RPMI7951 (cell line): Measurements from ENCODE around the gene ARRDC1. TPM values are rescaled to one million over a fixed set of nuclear protein-coding genes. Genes with fewer than 3 reads are reported as not detected.
A peak's percentile ranks its signal among the peaks of the same experiment; 100 is the strongest.
"Not testable (repeated sequence)": the region's sequence is repeated elsewhere in the genome, so short reads cannot be mapped to it uniquely, and the experiment has no call there.

Experiments
- DNase-seq: peaks from one replicate; pipeline ENCODE4 v3.0.0-alpha.2; 2012; ENCODE audit warnings: low read depth
- total RNA-seq: library from RNA; depleted of rRNA; stranded (reverse); fragments of >200 nt; shearing (Covaris generic); gene quantifications from 2 replicates; pipeline ENCODE4 v1.2.3, GENCODE V29; 2014

Gene ARRDC1
- total RNA-seq, 1 experiment from 2014 or later = 13.1 TPM

DNA sequence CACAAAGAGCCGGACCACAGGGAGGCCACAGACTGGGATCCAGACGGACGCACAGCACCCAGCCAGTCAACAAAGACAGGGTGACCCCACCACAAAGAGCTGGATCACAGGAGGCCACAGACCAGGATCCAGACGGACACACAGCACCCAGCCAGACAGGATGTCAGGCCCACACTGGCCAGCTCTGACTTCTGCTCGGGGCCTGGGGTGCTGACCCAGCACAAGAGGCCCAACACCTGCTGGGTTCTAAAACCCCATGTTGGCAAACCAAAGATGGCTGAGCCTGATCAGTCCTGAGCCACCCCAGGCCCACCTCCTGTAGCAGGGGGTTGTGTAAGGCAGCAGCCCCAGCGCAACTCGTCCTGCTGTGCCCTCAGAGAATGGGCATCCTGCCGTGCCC is 21.5 kb upstream of the ARRDC1 start:
- no peak for DNase-seq

DNA sequence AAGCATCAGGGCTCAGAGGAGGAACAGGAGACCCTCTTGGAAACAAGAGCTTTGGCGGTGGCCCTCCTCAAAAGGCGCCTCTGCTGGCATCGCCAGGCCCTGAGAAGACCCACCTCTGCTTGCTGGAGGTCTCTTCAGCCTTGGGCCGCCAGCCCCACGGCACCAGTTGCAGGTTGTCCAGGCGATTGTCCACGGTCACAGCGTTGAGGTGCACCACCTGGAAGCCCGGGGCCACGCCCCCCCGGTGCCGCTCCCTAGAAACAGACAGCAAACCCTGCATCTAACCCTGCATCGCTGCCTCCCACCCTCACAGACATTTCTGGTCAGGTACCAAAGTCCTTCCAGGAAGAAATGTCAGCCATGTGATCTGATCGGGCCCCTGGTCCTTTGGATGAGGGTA is 18.6 kb upstream of the ARRDC1 start:
- DNase-seq = no peak

DNA sequence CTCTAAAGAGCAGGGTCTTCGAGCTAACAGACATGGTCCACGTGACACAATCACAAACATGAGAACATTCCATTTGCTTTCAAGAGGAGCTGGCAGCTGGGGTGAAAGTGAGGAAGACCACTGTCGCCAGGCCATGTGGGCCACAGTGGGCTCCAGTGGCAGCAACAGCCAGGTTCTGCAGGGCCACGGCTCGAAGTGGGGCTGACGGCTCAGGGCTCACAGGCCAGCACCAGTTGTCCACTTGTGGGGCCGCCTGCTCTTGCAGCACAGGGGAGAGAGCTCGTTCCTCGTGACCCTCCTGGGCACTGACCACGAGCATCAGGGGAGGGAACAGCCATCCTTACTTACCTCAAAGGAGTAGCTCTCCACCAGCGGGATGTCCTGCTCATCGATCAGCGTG is 17.2 kb upstream of the ARRDC1 start:
- no peak for DNase-seq

DNA sequence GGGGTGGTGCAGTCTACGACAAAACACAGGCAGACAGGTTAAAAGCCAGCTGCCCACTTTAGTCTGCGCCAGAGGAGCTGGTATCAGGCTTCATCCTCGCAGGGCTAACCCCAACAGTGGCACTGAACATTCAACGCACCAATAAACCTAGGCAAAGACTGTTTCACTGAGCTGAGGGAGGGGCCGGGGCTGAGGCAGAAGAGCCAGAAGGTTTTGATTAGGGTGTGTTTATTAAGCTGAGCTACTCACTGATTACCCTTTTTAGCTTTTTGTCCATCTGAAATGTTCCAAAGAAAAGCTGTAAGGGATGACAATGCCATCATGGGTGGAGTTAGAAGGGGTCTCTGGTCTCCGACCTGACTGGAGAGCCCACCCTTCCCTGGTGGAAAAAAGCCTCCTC is 16.6 kb upstream of the ARRDC1 start:
- DNase-seq = no peak

DNA sequence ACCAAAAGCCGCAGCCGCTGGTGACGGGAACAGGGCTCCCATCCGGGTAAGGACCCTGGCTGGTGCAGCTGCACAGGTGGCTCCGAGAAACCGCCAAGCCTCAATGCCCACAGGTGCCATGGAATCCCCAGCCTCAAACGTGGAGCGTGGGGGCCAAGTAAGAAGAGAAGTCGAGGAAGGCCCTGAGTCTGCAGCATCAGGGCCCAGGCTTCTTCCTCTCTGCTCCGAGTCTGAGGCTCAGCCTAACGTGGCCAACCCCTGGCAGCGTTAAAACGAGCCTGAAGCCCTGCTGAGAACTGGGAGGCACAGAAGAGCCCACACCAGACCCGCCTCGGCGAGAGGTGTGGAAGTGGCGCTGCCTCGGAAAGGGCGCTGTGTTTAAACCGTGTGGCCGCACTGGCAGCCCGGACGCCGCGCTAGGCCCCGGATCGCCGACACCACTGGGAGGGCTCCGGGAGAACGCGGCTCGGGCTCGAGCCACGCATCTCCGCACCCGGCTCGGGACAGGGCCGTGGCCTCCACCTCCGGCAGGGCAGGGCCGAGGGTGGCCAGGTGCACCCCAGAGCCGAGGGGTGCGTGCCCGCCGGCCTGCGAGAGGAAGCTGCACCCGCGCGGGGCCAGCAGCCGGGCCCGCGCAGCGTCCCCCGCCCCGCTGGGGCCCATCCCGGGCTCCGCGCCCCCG is 15.9 kb upstream of the ARRDC1 start:
- no peak for DNase-seq

DNA sequence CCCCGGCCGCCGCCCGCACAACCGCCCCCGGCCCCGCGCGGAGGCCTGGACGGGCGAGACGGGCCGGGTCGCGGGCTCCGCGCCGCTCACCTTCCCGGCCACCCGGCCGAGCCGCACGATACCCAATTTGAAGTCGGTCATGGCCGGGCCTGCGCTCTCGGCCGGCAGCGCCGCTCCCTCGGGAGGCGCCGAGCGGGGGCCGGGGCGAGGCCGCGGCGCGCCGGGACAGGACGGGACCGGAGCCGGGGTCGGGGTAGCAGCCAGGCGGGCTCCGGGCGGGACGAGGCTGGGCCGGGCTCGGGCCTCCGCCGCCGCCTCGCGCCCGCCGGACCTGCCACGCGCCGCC is 15.4 kb upstream of the ARRDC1 start:
- DNase-seq = no peak

DNA sequence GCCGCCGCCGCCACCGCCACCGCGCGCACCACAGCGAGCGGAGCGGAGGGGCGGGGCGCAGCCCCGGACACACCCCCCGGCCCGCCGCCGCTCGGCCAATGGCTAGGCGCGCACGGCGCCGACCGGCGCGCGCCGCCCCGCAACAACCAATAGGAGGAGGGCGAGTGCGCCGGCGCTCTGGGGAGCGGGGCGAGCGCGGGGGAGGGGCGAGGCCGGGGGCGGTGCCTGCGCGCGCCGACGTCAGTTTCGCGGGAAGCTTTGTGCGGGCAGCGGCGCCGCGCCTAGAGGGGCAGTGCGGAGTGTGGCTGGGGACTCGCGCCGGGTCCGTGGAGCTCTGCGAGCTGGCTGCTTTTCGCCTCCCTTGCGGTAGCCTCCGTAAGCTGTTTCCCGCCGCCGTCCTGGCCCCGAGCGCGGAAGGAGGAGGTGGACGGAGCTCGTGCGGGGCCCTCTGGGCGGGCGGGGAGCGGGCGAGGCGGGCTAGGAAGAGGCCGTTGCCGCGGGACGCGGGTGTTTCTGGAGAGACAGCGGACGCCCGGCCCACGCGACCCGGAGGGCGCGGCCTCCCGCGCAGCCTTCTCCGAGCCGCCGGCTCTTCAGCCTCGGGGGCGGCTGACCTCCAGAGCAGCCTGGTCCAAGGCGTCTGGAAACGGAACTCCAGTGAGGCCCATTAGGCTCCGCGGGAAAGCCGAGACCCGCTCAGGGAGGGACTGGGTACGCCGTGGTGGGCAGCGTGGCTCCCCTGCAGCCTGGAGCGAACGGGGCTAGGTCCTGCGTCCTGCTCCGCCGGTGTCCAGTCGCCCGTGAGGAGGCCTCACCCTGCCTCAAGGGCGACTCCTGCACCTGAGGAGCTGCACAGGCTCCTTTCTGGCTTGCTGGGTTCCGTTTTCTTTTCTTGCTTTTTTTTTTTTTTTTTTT is 14.8 kb upstream of the ARRDC1 start, which contains the start of gene ZMYND19:
TSS of gene ZMYND19 (minus strand) at position 44 of the 915 bp plus-strand sequence. CDS start 249 bp downstream, outside the sequence.
- peak; percentile 80 for DNase-seq

DNA sequence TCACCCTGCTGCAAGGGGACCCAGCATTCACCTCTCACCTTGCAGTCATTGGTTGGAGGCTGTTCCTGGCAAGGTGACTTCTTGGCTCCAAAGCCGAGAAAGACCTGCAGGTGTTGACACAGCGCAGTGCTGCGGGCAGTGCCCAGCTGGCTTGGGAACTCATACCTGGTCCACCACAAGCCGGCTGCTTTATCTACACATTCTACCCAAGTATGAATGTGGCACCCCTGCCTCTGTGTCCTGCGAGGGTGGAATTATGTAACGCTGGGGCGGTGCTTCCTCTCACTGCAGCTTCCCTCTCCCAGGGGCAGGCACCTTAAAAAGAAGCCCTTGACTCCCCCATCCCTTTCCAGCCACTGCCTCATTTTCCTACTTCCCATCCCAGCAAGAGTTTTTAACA is 12.7 kb upstream of the ARRDC1 start:
- DNase-seq = no peak

DNA sequence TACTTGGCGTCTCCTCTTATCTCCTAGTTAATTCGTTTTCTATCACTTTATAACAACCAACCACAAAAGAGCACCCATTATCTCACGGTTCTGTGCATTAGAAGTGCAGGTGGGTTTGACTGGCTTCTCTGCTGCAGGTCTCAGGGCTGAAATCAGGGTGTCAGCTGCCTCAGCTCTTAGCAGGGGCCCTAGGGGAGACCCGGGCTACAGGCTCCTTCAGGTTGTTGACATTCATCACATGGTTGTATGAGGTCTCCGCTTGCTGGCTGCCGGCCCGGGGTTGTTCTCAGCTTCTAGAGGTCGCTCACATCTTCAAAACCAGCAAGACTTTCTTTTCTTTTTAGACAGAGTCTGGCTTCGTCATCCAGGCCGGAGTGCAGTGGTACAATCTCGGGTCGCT is 12.3 kb upstream of the ARRDC1 start:
- no peak for DNase-seq

DNA sequence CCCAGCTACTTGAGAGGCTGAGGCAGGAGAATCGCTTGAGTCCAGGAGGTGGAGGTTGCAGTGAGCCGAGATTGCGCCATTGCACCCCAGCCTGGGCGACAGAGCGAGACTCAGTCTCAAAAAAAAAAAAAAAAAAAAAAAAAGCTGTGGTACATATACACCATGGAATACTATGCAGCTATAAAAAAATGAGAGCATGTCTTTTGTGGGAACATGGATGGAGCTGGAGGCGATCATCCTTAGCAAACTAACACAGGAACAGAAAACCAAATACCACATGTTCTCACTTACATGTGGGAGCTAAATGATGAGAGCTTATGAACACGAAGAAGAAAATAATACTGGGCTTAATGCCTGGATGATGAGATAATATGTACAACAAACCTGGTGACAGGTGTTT is 8.9 kb upstream of the ARRDC1 start:
- not testable (repeated sequence) for DNase-seq

DNA sequence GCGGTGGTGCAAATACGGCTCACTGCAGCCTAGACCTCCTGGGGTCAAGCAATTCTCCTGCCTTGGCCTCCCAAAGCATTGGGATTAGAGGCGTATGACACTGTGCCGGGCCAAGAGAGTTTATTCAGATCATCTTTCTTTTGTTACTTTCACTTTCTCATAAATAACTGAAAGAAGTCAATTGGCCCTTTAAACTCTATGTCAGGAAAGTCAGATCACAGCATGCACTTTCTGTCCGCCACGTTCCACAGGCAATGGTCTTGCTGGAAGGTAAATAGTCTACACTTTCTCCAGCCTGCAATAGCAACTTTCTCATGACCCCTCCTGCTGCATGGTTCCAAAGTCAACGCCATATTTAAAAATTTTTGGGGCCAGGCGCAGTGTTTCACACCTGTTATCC is 6.5 kb upstream of the ARRDC1 start:
- DNase-seq = no peak

DNA sequence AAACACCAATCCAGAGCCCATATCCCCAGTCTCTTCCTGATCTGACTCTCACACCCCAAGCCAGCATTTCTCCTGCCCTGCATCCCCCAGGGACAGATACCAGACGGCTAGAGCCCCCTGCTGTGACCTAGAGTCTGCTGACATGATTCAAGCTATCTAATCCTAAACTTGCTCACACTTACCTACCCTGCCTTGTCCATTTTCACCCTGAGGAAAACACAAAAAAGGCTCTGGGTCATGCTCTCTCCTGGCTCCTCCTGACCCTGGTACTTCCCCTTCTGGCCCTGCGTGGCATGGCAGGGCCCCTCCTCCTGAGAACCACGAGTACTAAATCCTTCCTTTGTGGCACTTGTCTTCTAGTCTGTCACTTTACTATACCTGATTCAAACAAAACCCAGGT is 2.8 kb upstream of the ARRDC1 start:
- DNase-seq = no peak

DNA sequence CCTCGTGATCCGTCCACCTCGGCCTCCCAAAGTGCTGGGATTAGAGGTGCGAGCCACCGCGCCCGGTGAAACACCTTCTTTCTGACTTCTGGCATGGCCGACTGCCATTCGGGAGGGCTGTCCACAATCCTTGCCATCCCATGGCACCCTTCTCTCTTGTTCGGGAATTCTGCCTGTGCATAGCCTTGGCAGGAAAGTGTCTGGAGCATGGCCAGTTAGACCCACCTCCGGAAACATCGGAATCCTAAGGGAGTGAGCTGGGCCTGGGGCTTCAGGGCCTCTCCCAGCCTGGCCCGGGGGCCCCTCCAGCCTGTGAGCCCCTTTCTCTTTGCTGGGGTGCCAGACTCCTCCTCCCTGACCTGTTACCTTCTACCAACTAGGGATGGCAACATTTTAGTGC is 1.6 kb upstream of the ARRDC1 start:
- no peak for DNase-seq

DNA sequence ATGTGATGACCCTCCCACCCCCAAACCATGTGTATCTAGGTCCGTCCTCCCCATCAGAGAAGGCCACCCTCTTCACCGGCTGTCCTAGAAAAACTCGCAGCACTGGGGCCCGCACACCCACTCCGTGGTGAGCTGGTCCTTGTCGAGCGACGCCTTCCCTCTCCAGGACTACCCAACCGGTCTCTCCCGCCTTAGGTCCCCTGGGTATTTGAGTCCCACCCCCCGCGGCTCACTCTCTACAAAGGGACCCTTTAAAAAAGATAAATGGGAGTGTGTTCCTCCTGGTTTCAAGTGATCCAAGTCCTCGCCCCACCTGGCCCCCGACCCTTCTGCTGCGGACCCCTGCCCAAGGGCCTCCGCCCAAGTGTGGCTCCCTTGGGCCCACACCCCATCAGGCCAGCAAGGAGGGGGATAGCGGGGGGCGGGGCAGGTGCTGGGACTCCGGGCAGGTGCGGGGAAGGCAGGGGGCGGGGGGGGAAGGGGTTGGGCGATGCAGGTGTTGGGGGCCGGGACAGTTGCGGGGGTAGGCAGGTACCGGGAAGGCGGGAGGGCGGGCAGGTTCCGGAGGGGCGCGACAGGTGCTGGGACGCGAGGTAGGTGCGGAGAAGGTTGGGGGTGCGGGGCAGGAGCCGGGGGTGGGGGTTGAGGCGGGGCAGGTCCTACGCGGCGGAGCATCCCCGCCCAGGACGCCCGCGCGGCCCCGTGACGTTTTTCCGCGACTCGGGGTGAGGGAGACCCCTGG is 970 bp upstream of the ARRDC1 start:
- DNase-seq = no peak

DNA sequence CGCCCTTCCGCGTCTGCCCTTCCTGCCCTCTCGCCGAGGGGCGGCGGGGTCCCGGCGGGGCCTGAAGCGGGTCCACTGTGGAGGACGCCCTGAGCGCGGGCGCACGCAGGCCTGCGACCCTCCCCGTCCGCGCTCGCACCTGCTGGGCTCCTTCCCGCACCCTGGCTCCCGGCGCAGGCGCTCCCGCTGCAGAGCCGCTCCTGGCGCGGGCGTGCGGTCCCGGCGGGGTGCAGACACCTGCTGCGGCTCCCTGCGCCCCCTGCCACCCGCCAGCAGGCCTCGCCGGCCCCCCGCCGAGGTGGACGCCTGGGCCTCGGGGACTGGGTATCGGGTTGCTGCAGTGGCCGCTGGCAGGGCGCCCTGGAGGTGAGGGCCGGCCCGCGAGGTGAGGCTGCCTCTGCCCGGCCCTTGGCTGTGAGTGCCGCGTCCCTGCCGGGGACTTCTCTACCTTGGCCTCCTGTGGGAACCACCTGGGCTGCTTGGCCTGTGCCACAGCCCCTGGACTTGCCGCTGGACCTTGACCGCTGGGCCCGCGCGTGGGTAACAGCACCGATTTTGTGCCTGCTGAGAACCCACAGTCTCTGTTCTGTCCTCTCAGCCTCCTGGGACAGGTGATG is 627 bp downstream of the ARRDC1 start:
- DNase-seq = no peak

DNA sequence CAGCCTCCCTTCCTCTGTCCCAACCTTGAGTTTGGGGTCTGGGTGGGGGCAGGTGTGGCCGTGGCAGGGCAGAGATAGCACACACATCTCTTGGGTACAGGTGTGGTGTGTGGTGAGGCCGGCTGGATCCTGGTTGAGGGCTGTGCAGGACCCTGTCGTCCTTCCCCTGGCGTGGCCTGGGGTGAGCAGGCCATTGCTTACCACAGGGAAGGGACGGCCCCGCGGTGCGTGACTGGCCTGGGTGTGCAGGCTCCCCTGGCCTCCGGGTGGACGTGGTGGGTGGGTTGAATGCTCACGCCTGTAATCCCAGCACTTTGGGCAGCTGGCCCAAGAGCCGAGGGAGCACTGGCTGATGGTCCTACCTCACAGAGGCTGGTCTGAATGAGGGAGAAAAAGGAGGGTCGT is 1.2 kb downstream of the ARRDC1 start:
- no peak for DNase-seq

DNA sequence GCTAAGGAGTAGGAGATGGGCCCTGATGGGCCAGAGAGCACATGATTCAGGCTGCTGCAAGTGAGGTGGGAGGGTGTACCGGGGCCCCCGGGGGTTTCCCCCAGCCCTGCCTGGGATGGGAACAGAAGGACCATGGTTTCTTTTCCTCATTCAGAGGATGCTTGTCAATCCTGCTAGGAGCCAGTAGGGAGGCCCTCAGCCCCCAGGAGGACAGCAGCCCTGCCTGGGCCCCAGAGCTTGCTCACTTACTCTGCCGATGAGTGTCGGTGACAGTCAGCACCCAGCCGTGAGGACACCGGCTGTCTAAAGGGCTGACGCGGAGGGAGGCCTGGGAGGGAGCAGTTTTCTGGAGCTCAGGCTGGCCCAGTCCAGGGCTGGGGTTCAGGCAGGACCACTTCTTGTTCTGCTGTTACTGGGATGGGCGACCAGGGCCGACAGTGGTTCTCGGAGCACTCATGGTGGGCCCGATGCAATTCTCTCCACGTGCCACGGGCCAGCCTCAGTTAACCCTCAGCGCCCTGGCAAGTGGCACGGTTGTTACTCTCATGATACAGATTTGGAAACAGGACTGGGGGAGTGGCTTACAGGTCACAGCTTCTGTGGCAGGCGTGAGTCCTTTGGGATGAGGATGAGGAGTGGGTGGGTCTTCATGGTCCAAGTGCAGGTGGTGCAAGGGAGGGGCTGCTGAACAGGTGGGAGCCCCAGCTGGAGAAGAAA is 1.8 kb downstream of the ARRDC1 start:
- no peak for DNase-seq

DNA sequence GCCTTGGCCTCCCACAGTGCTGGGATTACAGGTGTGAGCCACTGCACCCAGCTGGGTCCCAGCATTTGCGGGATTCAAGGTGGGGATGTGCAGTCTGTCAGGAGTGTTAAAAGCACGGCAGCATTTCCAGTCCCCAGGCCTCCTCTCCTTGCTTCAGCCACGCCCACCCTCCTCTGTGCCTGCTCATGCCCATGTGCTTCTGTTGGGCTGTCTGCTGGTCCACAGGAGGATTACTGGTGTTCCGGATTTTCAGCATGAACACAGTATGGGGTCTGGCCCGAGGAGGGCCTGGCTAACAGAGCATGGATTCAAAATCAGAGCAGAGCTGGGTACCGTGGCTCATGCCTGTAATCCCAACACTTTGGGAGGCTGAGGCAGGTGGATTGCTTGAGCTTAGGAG is 5.5 kb downstream of the ARRDC1 start:
- DNase-seq = no peak

DNA sequence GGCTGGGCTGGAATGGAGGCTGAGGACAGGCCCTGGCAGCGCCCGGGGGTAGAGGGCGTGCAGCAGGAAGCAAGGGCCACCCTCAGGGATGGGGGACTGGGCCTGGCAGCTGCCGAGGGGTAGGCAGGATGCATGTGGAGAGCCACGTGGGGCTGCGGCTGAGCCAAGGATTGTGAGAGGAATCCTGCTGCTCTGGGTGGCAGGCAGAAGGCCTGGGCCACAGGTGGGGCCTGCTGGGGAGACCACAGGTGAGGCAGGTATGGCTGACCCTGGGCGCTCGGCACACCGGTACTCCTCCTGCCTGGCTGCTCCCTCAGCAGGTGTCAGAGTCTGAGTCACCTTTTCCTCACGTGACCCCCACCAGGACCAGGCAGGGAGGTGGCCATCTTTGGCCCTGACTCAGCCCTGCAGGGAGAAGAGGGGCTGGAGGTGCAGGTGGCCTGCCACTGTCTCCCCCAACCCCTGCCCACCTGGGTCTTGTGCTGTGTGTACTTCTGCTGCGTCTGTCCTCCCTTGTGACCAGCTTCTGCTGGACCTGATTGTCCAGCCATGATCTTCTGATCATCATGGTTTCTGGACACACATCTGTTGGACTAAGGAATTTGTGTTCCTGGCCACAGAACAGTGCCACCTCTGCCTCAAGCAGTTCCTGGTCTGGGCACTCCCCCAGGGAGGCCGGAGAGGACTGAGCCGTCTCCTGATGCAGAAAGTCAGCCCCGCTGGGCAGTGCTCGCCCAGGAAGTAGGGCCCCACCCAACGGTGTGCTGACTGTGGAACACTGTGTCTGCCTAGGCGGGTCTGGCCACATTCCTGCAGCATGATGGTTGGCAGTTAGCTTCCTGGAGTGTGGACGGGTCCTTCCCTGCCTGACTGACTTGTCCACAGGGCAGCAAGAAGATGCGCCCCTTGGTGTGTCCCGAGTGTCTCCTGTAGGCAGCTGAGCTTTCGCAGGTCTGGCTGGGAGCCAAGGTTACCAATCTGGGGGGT is 6.4 kb downstream of the ARRDC1 start:
- DNase-seq = peak; percentile 85

DNA sequence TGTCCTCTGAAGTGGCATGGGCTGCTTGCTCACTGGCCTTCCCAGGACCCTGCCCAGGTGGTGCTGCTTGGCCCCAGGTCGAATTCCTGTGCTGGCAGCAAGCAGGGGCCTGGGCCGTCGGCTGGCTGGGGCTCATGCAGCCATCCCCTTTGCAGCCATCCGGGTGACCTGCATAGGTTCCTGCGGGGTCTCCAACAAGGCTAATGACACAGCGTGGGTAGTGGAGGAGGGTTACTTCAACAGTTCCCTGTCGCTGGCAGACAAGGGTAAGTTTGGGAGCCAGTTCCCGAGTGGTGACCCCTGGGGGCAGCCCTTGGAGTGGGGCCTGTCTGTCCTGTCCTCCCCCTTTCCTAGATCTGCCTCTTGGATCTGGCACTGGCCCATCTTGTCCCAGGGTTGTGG is 7.3 kb downstream of the ARRDC1 start:
- DNase-seq = no peak
